ENCODE measurements around the gene PGF.

PGF gene

DNA sequence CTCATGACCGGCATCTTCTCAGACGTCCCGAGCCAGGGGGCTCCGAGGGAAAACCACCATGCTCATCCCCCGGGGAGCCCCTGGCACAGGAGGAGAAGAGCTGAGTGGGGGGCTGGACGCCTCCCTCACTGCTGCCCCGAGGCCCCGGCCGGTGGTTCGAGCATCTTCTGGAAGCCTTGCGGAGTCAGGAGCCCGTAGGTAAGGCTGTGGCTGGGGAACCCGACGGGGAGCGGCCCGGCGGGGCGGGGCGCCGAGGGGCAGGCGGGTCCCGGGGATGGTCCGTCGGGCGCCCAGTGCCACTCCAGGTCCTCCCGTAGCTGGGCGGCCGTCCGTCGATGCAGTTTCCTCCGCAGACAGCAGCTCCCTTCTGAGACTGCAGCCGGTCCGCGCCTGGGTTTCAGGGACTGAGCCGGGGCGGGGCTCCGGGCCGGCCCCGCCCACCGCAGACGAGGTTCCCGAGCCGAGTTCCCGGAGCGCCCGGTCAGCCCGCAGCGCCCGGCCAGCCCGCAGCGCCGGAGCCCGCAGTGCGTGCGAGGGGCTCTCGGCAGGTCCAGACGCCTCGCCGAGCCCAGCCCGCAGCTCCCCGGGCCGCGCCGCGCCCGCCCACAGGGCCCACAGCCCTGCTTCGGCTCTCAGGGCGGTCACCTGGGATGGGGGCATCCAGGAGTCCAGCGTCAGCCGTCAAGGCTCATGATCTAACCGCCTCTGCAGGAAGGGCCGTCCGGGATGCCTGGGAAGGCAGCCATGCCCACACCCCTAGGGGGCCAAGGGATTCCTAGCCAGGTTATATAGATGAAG lies at the start of gene PGF:
TSS of gene PGF (minus strand) at position 369 of the 798 bp plus-strand sequence. CDS start at position 14, 355 bp downstream.
- ChIA-PET CTCF (interaction anchor here (1.0 to 3.0 kb wide), 3 partner anchors 10 to 20 kb away, joined by 4 to 15 read pairs (median 7); no protein-coding TSS in a partner anchor), POLR2A (interaction anchor here (1.0 to 1.6 kb wide), 6 partner anchors 10 to 114 kb away, joined by 3 to 6 read pairs (median 4); partner anchors contain the start of genes ACYP1, EIF2B2 and ZC2HC1C)
- Histone ChIP-seq H3K4me1 (ENCODE audit: control insufficient read depth, insufficient read depth, low read length) (peaks cover 24% of the 10 kb centered on the region), H3K36me3 (ENCODE audit: control insufficient read depth in 2 of 2, insufficient read depth in 1 of 2, low read length in 2 of 2) (peaks cover 0 to 23% of the 10 kb centered on the region in 2 experiments; a peak in 1 of 3 replicates), H3K4me3 (ENCODE audit: low read depth, low read length) (peak within 1 kb of the TSS; percentile 29), H3K9me3 (ENCODE audit: control insufficient read depth, insufficient read depth, low read depth, low read length) (no peaks in the 10 kb centered on the region), H3K27ac (ENCODE audit: extremely low read depth, low read depth, low read length) (peak within 1 kb of the TSS; percentile 49; the same call in 1 of the 2 replicates)
- TF ChIP-seq SP7 (tag by site-specific recombination; IDR thresholded peaks at IDR 0.05), result peak; percentile 32; the same call in 1 of the 2 replicates
- peak; percentile 63 for TF ChIP-seq SP2 (tag by site-specific recombination; IDR thresholded peaks at IDR 0.05)
- peak; percentile 65 for TF ChIP-seq KLF9 (tag by site-specific recombination; IDR thresholded peaks at IDR 0.05; ENCODE audit: low read depth)
- no peak for TF ChIP-seq ZBTB7A (tag by site-specific recombination; IDR thresholded peaks at IDR 0.05; ENCODE audit: low read depth)
- peak; percentile 50 for TF ChIP-seq SP3 (tag by site-specific recombination; IDR thresholded peaks at IDR 0.05)
- no peak for TF ChIP-seq ZNF560 (tag by site-specific recombination; IDR thresholded peaks at IDR 0.05; ENCODE audit: borderline replicate concordance)
- no peak for TF ChIP-seq KLF10 (tag by site-specific recombination; IDR thresholded peaks at IDR 0.05)
- peak; percentile 77 for TF ChIP-seq ZIC2 (tag by site-specific recombination; IDR thresholded peaks at IDR 0.05)
- no peak for TF ChIP-seq ZNF704 (tag by site-specific recombination; IDR thresholded peaks at IDR 0.05)
- peak; percentile 22; the same call in 1 of the 2 replicates for TF ChIP-seq ZBTB48 (tag by site-specific recombination; IDR thresholded peaks at IDR 0.05)
- peak; percentile 90 for TF ChIP-seq GLIS1 (tag by site-specific recombination; IDR thresholded peaks at IDR 0.05)
- TF ChIP-seq PRDM10 (tag by site-specific recombination; IDR thresholded peaks at IDR 0.05), result peak; percentile 71
- TF ChIP-seq, protein P1, sequence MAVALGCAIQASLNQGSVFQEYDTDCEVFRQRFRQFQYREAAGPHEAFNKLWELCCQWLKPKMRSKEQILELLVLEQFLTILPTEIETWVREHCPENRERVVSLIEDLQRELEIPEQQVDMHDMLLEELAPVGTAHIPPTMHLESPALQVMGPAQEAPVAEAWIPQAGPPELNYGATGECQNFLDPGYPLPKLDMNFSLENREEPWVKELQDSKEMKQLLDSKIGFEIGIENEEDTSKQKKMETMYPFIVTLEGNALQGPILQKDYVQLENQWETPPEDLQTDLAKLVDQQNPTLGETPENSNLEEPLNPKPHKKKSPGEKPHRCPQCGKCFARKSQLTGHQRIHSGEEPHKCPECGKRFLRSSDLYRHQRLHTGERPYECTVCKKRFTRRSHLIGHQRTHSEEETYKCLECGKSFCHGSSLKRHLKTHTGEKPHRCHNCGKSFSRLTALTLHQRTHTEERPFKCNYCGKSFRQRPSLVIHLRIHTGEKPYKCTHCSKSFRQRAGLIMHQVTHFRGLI (tag by site-specific recombination; IDR thresholded peaks at IDR 0.05), result no peak
- TF ChIP-seq ZNF530 (tag by site-specific recombination; IDR thresholded peaks at IDR 0.05; ENCODE audit: low read depth), result no peak
- TF ChIP-seq ZXDB (tag by site-specific recombination; IDR thresholded peaks at IDR 0.05), result peak; percentile 42; the same call in 1 of the 2 replicates
- TF ChIP-seq ZNF391 (tag by site-specific recombination; IDR thresholded peaks at IDR 0.05; ENCODE audit: borderline replicate concordance, low read depth), result 0 out of 2 replicates have a peak, but pooled peaks have one; percentile 35
- peak; percentile 87 for TF ChIP-seq ZNF777 (tag by site-specific recombination; IDR thresholded peaks at IDR 0.05; ENCODE audit: borderline replicate concordance)
- TF ChIP-seq ZNF596 (tag by site-specific recombination; IDR thresholded peaks at IDR 0.05), result no peak
- no peak for TF ChIP-seq ZNF211 (tag by site-specific recombination; IDR thresholded peaks at IDR 0.05; ENCODE audit: low read depth)
- TF ChIP-seq ZNF544 (tag by site-specific recombination; IDR thresholded peaks at IDR 0.05), result no peak
- TF ChIP-seq ZNF561 (tag by site-specific recombination; IDR thresholded peaks at IDR 0.05; ENCODE audit: borderline replicate concordance), result no peak
- TF ChIP-seq ZNF157 (tag by site-specific recombination; IDR thresholded peaks at IDR 0.05), result no peak
- TF ChIP-seq ZBTB20 (tag by site-specific recombination; IDR thresholded peaks at IDR 0.05), result 0 out of 2 replicates have a peak, but pooled peaks have one; percentile 12
- TF ChIP-seq, protein P2, sequence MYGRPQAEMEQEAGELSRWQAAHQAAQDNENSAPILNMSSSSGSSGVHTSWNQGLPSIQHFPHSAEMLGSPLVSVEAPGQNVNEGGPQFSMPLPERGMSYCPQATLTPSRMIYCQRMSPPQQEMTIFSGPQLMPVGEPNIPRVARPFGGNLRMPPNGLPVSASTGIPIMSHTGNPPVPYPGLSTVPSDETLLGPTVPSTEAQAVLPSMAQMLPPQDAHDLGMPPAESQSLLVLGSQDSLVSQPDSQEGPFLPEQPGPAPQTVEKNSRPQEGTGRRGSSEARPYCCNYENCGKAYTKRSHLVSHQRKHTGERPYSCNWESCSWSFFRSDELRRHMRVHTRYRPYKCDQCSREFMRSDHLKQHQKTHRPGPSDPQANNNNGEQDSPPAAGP (tag by site-specific recombination; IDR thresholded peaks at IDR 0.05), result no peak
- TF ChIP-seq ZNF239 (tag by site-specific recombination; IDR thresholded peaks at IDR 0.05), result no peak
- peak; percentile 81 for TF ChIP-seq GLIS2 (tag by site-specific recombination; IDR thresholded peaks at IDR 0.05)
- no peak for TF ChIP-seq ZNF639 (tag by site-specific recombination; IDR thresholded peaks at IDR 0.05)
- peak; percentile 76 for TF ChIP-seq ZBTB8A (tag by site-specific recombination; IDR thresholded peaks at IDR 0.05)
